ENCODE measurements around the gene CBFA2T2.
"Not testable (repeated sequence)": the region's sequence is repeated elsewhere in the genome, so short reads cannot be mapped to it uniquely, and the experiment has no call there.

The CBFA2T2 gene

GRCh38 chr20:33477386-33478234, 12.3 kb upstream of the CBFA2T2 start:
- H3K27me3 Mint-ChIP-seq = no peaks in the 10 kb centered on the region
- ATAC-seq (replicated peaks) = no peak
- H3K9me3 Mint-ChIP-seq = no peaks in the 10 kb centered on the region
- peaks cover 0 to 3% of the 10 kb centered on the region in 2 donors for H3K4me1 Mint-ChIP-seq (ENCODE audit: low read depth in 2 of 2)
- DNase-seq = no peak
- H3K27ac Mint-ChIP-seq = no peak overlapping the region
- H3K4me3 Mint-ChIP-seq = no peak overlapping the region
- peaks cover 4% of the 10 kb centered on the region for H3K36me3 Mint-ChIP-seq (ENCODE audit: insufficient read depth)

DNA sequence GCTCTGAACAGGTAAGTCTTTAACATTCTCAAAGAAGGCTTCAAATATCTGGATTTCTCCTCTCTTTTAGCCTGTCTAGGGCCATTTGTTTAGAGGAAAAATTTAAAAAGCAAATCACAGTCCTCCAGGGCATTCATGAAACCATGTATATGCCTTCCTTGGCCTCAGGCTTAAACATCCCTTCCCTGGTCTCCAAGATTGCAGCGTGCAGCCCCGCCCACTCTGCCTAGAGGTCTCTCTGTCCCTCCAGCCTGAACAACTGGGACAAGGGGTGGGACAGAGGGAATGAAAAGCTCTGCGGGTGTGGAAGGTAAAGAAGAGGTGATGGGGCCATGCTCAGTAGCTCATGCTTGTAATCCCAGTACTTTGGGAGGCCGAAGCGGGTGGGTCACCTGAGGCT, 9.8 kb upstream of the CBFA2T2 start:
- H3K4me3 Mint-ChIP-seq = no peak overlapping the region
- no peaks in the 10 kb centered on the region for H3K36me3 Mint-ChIP-seq (ENCODE audit: insufficient read depth)
- H3K4me1 Mint-ChIP-seq (ENCODE audit: low read depth in 2 of 2) = peaks cover 0 to 3% of the 10 kb centered on the region in 2 donors
- ATAC-seq (replicated peaks) (no peak), DNase-seq (no peak)
- no peak overlapping the region for H3K27ac Mint-ChIP-seq
- H3K9me3 Mint-ChIP-seq = no peaks in the 10 kb centered on the region
- H3K27me3 Mint-ChIP-seq = no peaks in the 10 kb centered on the region

GRCh38 chr20:33481431-33481941, 8.4 kb upstream of the CBFA2T2 start:
- DNase-seq = no peak
- Mint-ChIP-seq H3K27ac (no peak overlapping the region), H3K9me3 (no peaks in the 10 kb centered on the region), H3K4me3 (no peak overlapping the region), H3K27me3 (no peaks in the 10 kb centered on the region), H3K4me1 (ENCODE audit: low read depth in 2 of 2) (peaks cover 0 to 3% of the 10 kb centered on the region in 2 donors), H3K36me3 (ENCODE audit: insufficient read depth) (no peaks in the 10 kb centered on the region)
- ATAC-seq (replicated peaks) = no peak

- DNase-seq = no peak
- H3K9me3 Mint-ChIP-seq = no peaks in the 10 kb centered on the region
- no peak for ATAC-seq (replicated peaks)
- H3K36me3 Mint-ChIP-seq (ENCODE audit: insufficient read depth) = no peaks in the 10 kb centered on the region
- H3K4me1 Mint-ChIP-seq (ENCODE audit: low read depth in 2 of 2) = peaks cover 0 to 3% of the 10 kb centered on the region in 2 donors
- H3K27me3 Mint-ChIP-seq = no peaks in the 10 kb centered on the region
- no peak overlapping the region for H3K4me3 Mint-ChIP-seq
- no peak overlapping the region for H3K27ac Mint-ChIP-seq
Measured at GRCh38 chr20:33482581-33482980, 7.3 kb upstream of the CBFA2T2 start.

- not testable (repeated sequence) for H3K4me3 Mint-ChIP-seq, H3K27ac Mint-ChIP-seq
Measured at GRCh38 chr20:33483186-33483585, 6.7 kb upstream of the CBFA2T2 start.

DNA sequence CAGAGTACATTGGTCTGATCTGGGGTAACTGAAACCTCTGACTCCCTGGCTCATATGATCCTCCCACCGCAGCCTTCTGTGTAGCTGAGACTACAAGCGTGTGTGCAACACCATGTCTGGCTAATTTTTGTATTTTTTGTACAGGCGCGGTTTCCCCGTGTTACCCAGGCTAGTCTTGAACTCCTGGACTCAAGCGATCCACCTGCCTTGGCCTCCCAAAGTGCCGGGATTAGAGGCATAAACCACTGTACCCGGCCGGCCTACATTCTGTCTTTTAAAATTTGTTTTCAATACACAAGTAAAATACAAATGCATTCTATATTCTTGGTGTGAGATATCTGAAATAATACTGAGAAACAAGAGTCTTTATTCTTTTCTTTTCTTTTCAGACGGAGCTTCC, 1.7 kb upstream of the CBFA2T2 start:
- H3K27ac Mint-ChIP-seq = peak overlapping the region in 1 of 2 donors; percentile 91
- peaks cover 7 to 8% of the 10 kb centered on the region in 2 donors for H3K4me1 Mint-ChIP-seq (ENCODE audit: low read depth in 2 of 2)
- H3K27me3 Mint-ChIP-seq = no peaks in the 10 kb centered on the region
- no peaks in the 10 kb centered on the region for H3K9me3 Mint-ChIP-seq
- ATAC-seq (replicated peaks) (no peak), DNase-seq (no peak)
- no peak overlapping the region for H3K4me3 Mint-ChIP-seq
- H3K36me3 Mint-ChIP-seq (ENCODE audit: insufficient read depth) = peaks cover 10% of the 10 kb centered on the region

More at GRCh38 chr20:33483186-33483585, 6.7 kb upstream of the CBFA2T2 start:
- DNase-seq; H3K27me3 Mint-ChIP-seq; H3K4me1 Mint-ChIP-seq (ENCODE audit: low read depth in 2 of 2); ATAC-seq (replicated peaks); H3K9me3 Mint-ChIP-seq; H3K36me3 Mint-ChIP-seq (ENCODE audit: insufficient read depth): not testable (repeated sequence)

- Mint-ChIP-seq H3K4me3 (peak overlapping the region in 1 of 2 donors; percentile 80), H3K36me3 (ENCODE audit: insufficient read depth) (peaks cover 10% of the 10 kb centered on the region), H3K27ac (peak overlapping the region; percentile 89 to 91)
- not testable (repeated sequence) for H3K9me3 Mint-ChIP-seq; ATAC-seq (replicated peaks); H3K4me1 Mint-ChIP-seq (ENCODE audit: low read depth in 2 of 2); DNase-seq; H3K27me3 Mint-ChIP-seq
Measured at GRCh38 chr20:33488661-33489494, 1.0 kb upstream of the CBFA2T2 start.

DNA sequence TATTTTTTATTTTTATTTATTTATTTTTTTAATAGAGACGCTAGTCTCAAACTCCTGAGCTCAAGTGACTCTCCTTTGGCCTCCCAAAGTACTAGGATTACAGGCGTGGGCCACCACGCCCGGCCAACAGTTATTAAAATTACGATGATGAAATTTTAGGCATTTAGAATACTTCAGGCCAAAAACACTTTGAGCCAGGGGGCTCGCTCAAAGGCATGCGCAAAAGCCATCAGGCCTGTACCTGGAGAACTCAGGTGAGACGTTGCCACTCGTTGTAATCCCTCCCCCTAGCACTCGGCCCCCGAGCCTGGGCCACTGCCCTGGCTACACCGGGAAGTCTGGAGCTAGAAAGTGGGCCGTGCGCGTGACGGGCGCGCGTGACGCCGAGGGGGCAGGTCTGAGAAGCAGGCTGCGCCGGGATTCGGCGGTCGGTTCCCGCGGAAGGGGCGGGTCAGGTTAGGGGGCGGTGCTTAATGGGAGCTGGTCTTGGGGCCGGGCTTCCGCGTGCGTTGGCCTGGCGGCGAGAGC, 337 bp upstream of the CBFA2T2 start:
- Mint-ChIP-seq H3K27me3 (no peaks in the 10 kb centered on the region), H3K36me3 (ENCODE audit: insufficient read depth) (peaks cover 10% of the 10 kb centered on the region), H3K27ac (peak overlapping the region; percentile 89 to 91), H3K4me3 (peak overlapping the region; percentile 80 to 86), H3K4me1 (ENCODE audit: low read depth in 2 of 2) (peaks cover 7 to 8% of the 10 kb centered on the region in 2 donors), H3K9me3 (no peaks in the 10 kb centered on the region)
- peak; percentile 90 for ATAC-seq (replicated peaks)
- DNase-seq = peak; percentile 99

- H3K4me1 Mint-ChIP-seq (ENCODE audit: low read depth in 2 of 2) = peaks cover 11 to 12% of the 10 kb centered on the region in 2 donors
- ATAC-seq (replicated peaks) = no peak
Measured at GRCh38 chr20:33490934-33491656, 1.2 kb downstream of the CBFA2T2 start.

DNA sequence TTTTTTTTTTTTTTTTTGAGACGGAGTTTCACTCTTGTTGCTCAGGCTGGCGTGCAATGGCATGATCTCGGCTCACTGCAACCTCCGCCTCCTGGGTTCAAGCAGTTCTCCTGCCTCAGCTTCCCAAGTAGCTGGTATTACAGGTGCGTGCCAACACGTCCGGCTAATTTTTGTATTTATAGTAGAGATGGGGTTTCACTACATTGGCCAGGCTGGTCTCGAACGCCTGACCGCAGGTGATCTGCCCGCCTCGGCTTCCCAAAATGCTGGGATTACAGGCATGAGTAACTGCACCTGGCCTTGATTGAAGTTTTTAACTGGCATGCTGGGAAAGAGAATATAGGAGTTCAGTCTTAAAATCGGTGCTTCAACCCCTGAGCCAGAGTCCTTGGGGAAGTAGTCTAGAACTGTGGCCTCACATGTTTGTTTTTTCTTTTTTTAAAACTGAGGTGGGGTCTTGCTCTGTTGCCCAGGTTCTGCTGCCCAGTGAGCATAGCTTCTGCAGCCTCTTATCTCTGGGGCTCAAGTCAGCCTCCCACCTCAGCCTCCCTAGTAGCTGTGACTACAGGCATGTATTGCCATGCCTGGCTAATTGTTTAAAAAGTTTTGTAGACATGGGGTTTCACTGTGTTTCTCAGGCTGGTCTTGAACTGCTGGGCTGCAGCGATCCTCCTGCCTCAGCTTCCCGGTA, 3.3 kb downstream of the CBFA2T2 start:
- no peaks in the 10 kb centered on the region for H3K9me3 Mint-ChIP-seq
- DNase-seq (no peak), ATAC-seq (replicated peaks) (no peak)
- H3K4me3 Mint-ChIP-seq = no peak overlapping the region
- peaks cover 14% of the 10 kb centered on the region for H3K36me3 Mint-ChIP-seq (ENCODE audit: insufficient read depth)
- no peak overlapping the region for H3K27ac Mint-ChIP-seq
- H3K27me3 Mint-ChIP-seq = no peaks in the 10 kb centered on the region
- peaks cover 14 to 21% of the 10 kb centered on the region in 2 donors for H3K4me1 Mint-ChIP-seq (ENCODE audit: low read depth in 2 of 2)

More at GRCh38 chr20:33490934-33491656, 1.2 kb downstream of the CBFA2T2 start:
- no peak for DNase-seq
- peak overlapping the region; percentile 89 to 91 for H3K27ac Mint-ChIP-seq
- no peaks in the 10 kb centered on the region for H3K27me3 Mint-ChIP-seq
- H3K36me3 Mint-ChIP-seq (ENCODE audit: insufficient read depth) = peaks cover 14% of the 10 kb centered on the region
- H3K9me3 Mint-ChIP-seq = no peaks in the 10 kb centered on the region
- peak overlapping the region; percentile 80 to 86 for H3K4me3 Mint-ChIP-seq

DNA sequence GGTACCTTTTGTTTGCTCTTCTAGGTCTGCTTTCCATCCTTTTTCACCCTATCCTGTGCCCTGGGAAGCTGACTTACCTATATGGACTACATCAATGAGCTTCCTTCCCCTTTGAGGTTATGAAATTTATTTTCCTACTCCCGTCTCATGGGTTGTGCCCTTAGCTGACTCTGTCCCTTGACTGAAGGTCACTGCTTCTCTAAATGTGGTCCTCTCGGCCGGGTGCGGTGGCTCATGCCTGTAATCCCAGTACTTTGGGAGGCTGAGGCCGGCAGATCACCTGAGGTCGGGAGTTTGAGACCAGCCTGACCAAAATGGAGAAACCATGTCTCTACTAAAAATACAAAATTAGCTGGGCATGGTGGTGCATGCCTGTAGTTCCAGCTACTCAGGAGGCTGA, 6.9 kb downstream of the CBFA2T2 start:
- not testable (repeated sequence) for DNase-seq
- peaks cover 18 to 22% of the 10 kb centered on the region in 2 donors for H3K4me1 Mint-ChIP-seq (ENCODE audit: low read depth in 2 of 2)

GRCh38 chr20:33499355-33499754, 9.5 kb downstream of the CBFA2T2 start:
- Mint-ChIP-seq H3K27me3 (no peaks in the 10 kb centered on the region), H3K27ac (peak overlapping the region in 1 of 2 donors; percentile 56), H3K4me1 (ENCODE audit: low read depth in 2 of 2) (peaks cover 18 to 27% of the 10 kb centered on the region in 2 donors), H3K4me3 (no peak overlapping the region), H3K36me3 (ENCODE audit: insufficient read depth) (peaks cover 3% of the 10 kb centered on the region), H3K9me3 (no peaks in the 10 kb centered on the region)
- no peak for DNase-seq
- no peak for ATAC-seq (replicated peaks)

More for the DNA sequence above, 6.9 kb downstream of the CBFA2T2 start:
- peak overlapping the region in 1 of 2 donors; percentile 17 for H3K27ac Mint-ChIP-seq
- H3K9me3 Mint-ChIP-seq; ATAC-seq (replicated peaks); H3K4me3 Mint-ChIP-seq; H3K27me3 Mint-ChIP-seq: not testable (repeated sequence)
- H3K36me3 Mint-ChIP-seq (ENCODE audit: insufficient read depth) = peaks cover 13% of the 10 kb centered on the region
